HUES48 (cell line): Measurements from ENCODE around the gene MIA3.
A peak's percentile ranks its signal among the peaks of the same experiment; 100 is the strongest.
"Not testable (repeated sequence)": the region's sequence is repeated elsewhere in the genome, so short reads cannot be mapped to it uniquely, and the experiment has no call there.

Experiments used
- H3K27ac ChIP-seq: one replicate; pipeline ENCODE4 v1.7.0; 2013; ENCODE audit warnings: low read depth, low read length, inconsistent platforms
- H3K27me3 ChIP-seq: 2 replicates; pipeline ENCODE4 v1.6.1; 2013; ENCODE audit warnings: mild to moderate bottlenecking, low read length; ENCODE audit not compliant: control insufficient read depth, insufficient read depth
- H3K36me3 ChIP-seq: 2 replicates; pipeline ENCODE4 v1.6.1; 2013; ENCODE audit warnings: low read length; ENCODE audit not compliant: control insufficient read depth, insufficient read depth
- H3K4me1 ChIP-seq: 2 replicates; pipeline ENCODE4 v1.6.1; 2013; ENCODE audit warnings: mild to moderate bottlenecking, low read length; ENCODE audit not compliant: control insufficient read depth, insufficient read depth
- H3K4me3 ChIP-seq: 2 replicates; pipeline ENCODE4 v1.5.1; 2013; ENCODE audit warnings: mild to moderate bottlenecking, low read depth, low read length
- H3K9ac ChIP-seq: 2 replicates; pipeline ENCODE4 v1.6.1; 2013; ENCODE audit warnings: mild to moderate bottlenecking, low read depth, low read length, moderate library complexity
- H3K9me3 ChIP-seq: 2 replicates; pipeline ENCODE4 v1.6.1; 2013; ENCODE audit warnings: low read length; ENCODE audit not compliant: control insufficient read depth, insufficient read depth

The MIA3 gene

DNA sequence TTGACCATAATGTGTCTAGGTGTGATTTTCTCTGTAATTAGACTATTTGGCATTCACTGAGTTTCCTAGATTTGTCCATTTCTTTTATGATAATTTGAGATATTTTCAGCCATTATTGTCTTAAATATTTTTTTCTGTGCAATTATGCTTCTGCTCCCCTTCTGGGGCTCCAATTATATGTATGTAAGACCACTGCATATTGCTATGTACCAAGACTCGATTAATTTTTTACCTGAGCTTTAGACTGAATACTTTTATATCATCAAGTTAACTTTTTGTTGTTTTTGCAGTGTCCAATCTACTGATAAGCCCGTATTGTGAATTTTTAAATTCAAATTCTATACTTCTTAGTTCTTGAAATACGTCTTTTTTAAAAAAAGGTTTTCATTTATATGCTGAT is 23.1 kb upstream of the MIA3 start:
- Histone ChIP-seq H3K27ac (no peak overlapping the region), H3K4me3 (no peak overlapping the region), H3K9ac (no peak overlapping the region), H3K27me3 (no peaks in the 10 kb centered on the region), H3K4me1 (no peaks in the 10 kb centered on the region), H3K9me3 (no peaks in the 10 kb centered on the region), H3K36me3 (no peaks in the 10 kb centered on the region)

DNA sequence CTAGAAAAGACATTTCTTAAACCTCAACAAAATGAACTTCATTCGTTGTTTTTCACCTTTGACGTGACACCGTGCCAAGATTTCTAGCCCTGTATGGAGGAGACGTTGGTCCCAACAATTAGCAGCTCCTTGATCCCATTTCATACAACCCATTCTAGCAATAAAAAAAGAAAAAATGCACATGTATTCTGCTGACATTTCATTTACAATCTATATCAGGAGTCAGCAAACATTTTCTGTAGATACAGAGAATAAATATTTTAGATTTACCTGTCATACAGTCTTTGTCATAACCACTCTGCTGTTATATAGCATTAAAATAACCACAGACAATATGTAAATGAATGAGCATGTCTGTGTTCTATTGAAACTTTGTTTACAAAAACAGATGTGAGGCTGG is 21.2 kb upstream of the MIA3 start:
- H3K27me3 ChIP-seq: no peaks in the 10 kb centered on the region

DNA sequence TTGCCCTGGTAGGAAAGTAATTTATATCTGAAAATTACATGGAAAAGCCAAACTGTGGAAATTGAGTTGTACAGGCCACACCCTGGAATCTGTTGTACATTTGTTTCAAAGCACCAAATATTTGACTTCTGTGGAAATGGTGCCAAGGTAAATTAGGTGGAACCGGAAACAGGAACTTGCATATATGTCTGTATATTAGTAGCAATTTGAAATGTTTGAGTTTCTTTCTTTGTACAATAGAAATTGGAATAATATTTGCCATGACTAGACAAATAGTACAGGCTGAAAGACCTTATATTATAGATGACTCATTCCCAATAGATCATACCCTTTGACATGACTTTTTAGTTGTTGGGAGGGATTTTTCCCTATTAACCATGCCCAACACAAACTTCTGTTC is 17.6 kb upstream of the MIA3 start:
- no peak overlapping the region for H3K4me3 ChIP-seq
- H3K9ac ChIP-seq: no peak overlapping the region
- no peaks in the 10 kb centered on the region for H3K27me3 ChIP-seq
- H3K27ac ChIP-seq: no peak overlapping the region
- H3K9me3 ChIP-seq: no peaks in the 10 kb centered on the region
- no peaks in the 10 kb centered on the region for H3K4me1 ChIP-seq
- H3K36me3 ChIP-seq: no peaks in the 10 kb centered on the region

More for the DNA sequence above, 21.2 kb upstream of the MIA3 start:
- H3K27ac ChIP-seq: no peak overlapping the region
- no peak overlapping the region for H3K4me3 ChIP-seq
- H3K9ac ChIP-seq: no peak overlapping the region
- H3K9me3 ChIP-seq: no peaks in the 10 kb centered on the region
- no peaks in the 10 kb centered on the region for H3K36me3 ChIP-seq
- H3K4me1 ChIP-seq: no peaks in the 10 kb centered on the region

DNA sequence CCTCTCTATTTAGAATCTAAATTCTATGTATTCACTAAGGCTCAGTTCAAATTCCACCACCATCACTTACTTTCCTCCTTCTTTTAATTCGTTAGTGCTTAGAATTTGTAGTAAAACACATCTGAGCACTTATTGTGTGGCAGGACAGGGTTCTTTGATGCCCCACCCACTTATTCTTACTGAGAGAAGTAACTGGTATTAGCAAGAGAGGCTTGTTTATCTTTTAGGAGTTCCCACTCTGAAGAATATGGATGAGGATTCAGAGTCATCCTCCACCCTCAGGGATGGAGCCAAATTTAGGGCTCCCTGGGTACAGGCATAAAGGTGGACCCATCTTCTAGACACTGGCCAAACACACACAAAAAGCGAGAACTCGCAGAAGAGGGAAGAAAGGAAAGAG is 16.6 kb upstream of the MIA3 start:
- H3K4me3 ChIP-seq: no peak overlapping the region
- H3K27me3 ChIP-seq: no peaks in the 10 kb centered on the region
- no peaks in the 10 kb centered on the region for H3K9me3 ChIP-seq
- no peak overlapping the region for H3K9ac ChIP-seq
- H3K27ac ChIP-seq: no peak overlapping the region
- no peaks in the 10 kb centered on the region for H3K4me1 ChIP-seq
- H3K36me3 ChIP-seq: no peaks in the 10 kb centered on the region

DNA sequence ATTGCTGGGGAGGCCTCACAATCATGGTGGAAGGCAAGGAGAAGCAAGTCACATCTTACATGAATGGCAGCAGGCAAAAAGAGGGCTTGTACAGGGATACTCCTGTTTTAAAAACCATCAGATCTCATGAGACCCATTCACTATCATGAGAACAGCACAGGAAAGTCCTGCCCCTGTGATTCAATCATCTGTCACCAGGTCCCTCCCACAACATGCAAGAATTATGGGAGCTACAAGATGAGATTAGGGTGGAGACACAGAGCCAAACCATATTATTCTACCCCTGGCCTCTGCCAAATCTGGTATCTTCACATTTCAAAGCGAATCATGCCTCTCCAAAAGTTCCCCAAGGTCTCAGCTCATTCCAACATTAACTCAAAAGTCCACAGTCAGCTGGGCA is 11.1 kb upstream of the MIA3 start:
- Histone ChIP-seq H3K27me3 (no peaks in the 10 kb centered on the region), H3K27ac (no peak overlapping the region), H3K36me3 (no peaks in the 10 kb centered on the region), H3K4me3 (no peak overlapping the region), H3K9ac (no peak overlapping the region), H3K4me1 (no peaks in the 10 kb centered on the region), H3K9me3 (no peaks in the 10 kb centered on the region)

DNA sequence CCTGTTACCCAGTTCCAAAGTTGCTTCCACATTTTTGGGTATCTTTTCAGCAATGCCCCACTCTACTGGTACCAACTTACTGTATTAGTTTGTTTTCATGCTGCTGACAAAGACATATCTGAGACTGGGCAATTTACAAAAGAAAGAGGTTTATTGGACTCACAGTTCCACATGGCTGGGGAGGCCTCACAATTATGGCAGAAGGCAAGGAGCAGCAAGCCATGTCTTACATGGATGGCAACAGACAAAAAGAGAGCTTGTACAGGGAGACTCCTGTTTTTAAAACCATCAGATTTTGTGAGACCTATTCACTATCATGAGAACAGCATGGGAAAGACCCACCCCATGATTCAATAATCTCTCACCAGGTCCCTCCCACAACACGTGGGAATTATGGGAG is 8.8 kb upstream of the MIA3 start:
- H3K4me3 ChIP-seq, H3K9me3 ChIP-seq, H3K27ac ChIP-seq, H3K27me3 ChIP-seq, H3K9ac ChIP-seq, H3K36me3 ChIP-seq, H3K4me1 ChIP-seq: not testable (repeated sequence)

DNA sequence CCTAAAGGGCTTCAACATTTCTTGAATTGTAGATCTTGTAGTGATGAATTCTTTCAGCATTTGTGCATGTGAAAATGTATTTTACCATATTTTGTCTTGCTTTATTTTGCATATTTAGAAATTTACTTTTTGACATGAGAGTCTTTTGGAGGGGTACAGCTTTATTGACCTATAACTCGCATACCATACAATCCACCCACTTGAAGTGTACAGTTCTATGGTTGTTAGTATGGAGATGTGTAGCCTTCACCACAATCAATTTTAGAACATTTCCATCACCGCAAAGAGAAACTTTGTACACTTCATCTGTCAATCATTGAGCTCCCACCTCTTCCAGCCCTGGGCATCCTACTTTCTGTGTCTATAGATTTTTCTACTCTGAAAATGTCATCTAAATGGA is 7.2 kb upstream of the MIA3 start:
- no peak overlapping the region for H3K4me3 ChIP-seq
- H3K27ac ChIP-seq: no peak overlapping the region
- H3K9me3 ChIP-seq: no peaks in the 10 kb centered on the region
- no peak overlapping the region for H3K9ac ChIP-seq
- no peaks in the 10 kb centered on the region; the same call in 1 of the 2 replicates for H3K27me3 ChIP-seq
- no peaks in the 10 kb centered on the region for H3K4me1 ChIP-seq
- H3K36me3 ChIP-seq: no peaks in the 10 kb centered on the region

DNA sequence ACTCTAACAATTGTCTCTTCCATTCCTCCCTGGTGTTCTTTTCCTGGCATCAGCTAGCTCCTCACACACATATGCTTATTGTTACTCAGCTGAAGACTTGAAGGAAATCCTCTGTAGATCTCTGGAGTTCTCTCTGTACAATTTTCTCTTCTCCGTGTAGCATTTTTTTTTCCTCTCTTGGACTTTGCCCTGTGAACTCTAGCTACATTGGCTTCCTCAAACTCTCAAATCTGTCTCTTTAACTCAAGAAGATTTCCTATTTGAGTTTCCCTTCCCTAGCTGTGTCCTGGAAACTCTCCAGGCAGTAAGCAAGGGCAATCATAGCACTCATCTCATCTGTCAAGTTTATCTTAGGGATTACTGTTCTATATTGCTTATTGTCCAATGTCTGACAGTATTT is 4.3 kb upstream of the MIA3 start:
- no peaks in the 10 kb centered on the region for H3K36me3 ChIP-seq
- H3K4me3 ChIP-seq: no peak overlapping the region
- H3K27ac ChIP-seq: no peak overlapping the region
- H3K4me1 ChIP-seq: peaks cover 5% of the 10 kb centered on the region
- no peaks in the 10 kb centered on the region; the same call in 1 of the 2 replicates for H3K27me3 ChIP-seq
- H3K9me3 ChIP-seq: no peaks in the 10 kb centered on the region
- H3K9ac ChIP-seq: no peak overlapping the region

DNA sequence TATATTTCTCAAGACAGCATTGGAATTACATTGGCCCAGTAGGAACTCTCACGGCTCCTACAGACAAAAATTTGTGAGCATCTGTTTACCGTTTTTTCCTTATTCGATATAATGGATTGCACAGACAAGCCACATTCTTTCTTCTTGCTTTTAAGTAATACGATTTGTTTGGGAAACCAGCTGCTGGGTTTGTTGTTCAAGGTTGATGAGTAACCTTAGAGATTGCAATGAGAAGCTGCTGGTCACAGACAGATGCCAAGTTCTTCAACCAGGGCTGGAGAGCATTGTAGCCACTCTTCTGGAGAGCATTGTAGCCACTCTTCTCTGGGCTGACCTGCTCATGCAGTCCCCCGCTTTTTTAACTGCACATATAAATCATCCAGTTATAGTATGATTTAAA is 1.4 kb upstream of the MIA3 start:
- no peaks in the 10 kb centered on the region for H3K9me3 ChIP-seq
- H3K27ac ChIP-seq: no peak overlapping the region
- no peak overlapping the region for H3K4me3 ChIP-seq
- peaks cover 8% of the 10 kb centered on the region for H3K4me1 ChIP-seq
- H3K27me3 ChIP-seq: no peaks in the 10 kb centered on the region; the same call in 1 of the 2 replicates
- H3K36me3 ChIP-seq: 0 out of 2 replicates have a peak, but pooled peaks cover 2% of the 10 kb centered on the region
- no peak overlapping the region for H3K9ac ChIP-seq

DNA sequence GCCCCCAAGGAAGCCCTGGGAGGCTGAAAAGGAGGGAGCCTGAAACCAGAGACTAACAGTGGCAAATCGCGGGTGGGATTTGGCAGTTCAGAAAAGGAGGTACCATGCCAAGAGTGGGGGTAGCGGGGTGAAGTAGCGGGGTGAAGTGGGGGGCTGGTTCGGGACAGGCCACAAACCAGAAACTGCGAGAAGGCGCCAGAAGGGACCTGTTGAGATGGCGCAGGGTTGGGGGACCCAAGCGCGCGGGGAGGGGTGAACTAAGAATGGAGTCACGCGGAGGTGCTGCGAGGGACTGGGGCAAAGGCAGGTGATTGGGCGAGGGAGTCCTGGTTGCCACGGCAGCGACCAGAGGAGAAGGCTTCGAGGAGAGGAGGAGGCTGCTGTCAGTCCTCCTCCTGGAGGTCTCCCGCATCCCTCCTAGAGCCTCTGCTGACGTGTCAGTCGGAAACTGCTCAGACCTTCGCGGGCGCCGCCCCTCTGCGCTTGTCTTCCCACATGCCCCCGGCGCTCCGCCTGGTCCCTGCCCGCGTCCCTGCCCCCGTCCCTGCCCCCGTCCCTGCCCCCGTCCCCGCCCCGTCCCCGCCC is 438 bp upstream of the MIA3 start:
- Histone ChIP-seq H3K9ac (peak overlapping the region; percentile 2; the same call in 1 of the 2 replicates), H3K4me1 (peaks cover 8% of the 10 kb centered on the region), H3K4me3 (peak overlapping the region; percentile 75), H3K36me3 (peaks cover 8% of the 10 kb centered on the region), H3K27ac (peak overlapping the region; percentile 16), H3K27me3 (no peaks in the 10 kb centered on the region; the same call in 1 of the 2 replicates), H3K9me3 (no peaks in the 10 kb centered on the region)

DNA sequence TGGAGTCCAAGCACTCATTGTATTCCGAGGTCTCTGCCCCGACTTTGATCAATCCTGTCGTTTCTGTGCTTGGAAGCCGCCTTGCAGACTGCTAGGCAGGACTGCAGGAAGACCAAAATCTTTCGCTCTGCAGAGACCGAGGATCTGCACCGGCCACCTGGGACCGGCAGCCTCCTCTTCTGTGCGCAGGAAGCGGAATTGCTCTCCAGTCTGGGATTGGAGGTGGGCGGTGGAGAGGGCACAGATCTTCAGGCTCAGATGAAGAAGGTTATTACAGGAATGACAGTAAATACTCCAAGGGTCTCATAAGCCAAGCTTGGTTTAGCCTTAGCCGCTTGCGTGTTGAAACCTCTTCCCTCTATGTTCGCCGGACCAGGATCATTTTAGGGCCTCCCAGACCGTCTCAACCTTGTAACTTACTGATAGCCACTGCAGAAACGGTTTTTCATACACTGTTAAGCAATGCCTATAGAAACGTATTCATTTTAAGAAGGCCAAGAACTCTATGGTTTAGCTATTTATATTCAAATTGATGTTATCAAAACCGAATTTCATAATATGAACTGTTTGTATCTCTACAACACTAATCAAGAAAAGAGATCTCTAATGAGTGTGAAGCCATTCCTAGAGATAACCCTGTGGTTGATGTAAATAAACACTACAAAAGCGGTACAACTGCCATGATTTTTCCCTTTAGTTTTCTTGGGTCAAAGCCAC is 1.1 kb downstream of the MIA3 start:
- Histone ChIP-seq H3K27ac (no peak overlapping the region), H3K27me3 (no peaks in the 10 kb centered on the region), H3K9me3 (no peaks in the 10 kb centered on the region), H3K4me3 (peak overlapping the region; percentile 86), H3K9ac (peak overlapping the region; percentile 34; the same call in 1 of the 2 replicates), H3K36me3 (peaks cover 22% of the 10 kb centered on the region), H3K4me1 (peaks cover 8% of the 10 kb centered on the region)
